Mesendoderm (in vitro differentiated cells): Measurements from ENCODE around the gene PDE1A.

Experiments used
- DNase-seq: peaks from one replicate; pipeline ENCODE4 v3.0.0; 2013
- H2AK5ac ChIP-seq: 2 replicates; pipeline ENCODE4 v1.6.1; 2013; ENCODE audit warnings: low read length, inconsistent platforms
- H2BK120ac ChIP-seq: 2 replicates; pipeline ENCODE4 v1.6.1; 2013; ENCODE audit warnings: low read depth, mild to moderate bottlenecking, low read length, moderate library complexity, mixed read lengths
- H2BK15ac ChIP-seq: replicated peaks from 2 replicates; pipeline ENCODE4 v1.6.1; 2013; ENCODE audit warnings: low read depth, mild to moderate bottlenecking, moderate library complexity
- H2BK5ac ChIP-seq: 2 replicates; pipeline ENCODE4 v1.6.1; 2013; ENCODE audit warnings: low read length, inconsistent platforms
- H3K18ac ChIP-seq: 2 replicates; pipeline ENCODE4 v1.6.1; 2013; ENCODE audit warnings: mild to moderate bottlenecking, low read length, mixed read lengths
- H3K23ac ChIP-seq: one replicate; pipeline ENCODE4 v1.6.1; 2013; ENCODE audit warnings: low read length
- H3K27ac ChIP-seq: 2 replicates; pipeline ENCODE4 v1.5.1; 2013; ENCODE audit warnings: low read depth, mild to moderate bottlenecking, inconsistent platforms, low read length, moderate library complexity
- H3K27me3 ChIP-seq: 2 replicates; pipeline ENCODE4 v1.6.1; 2013; ENCODE audit warnings: low read length, control low read depth, mild to moderate bottlenecking, inconsistent platforms; ENCODE audit not compliant: insufficient read depth, poor library complexity
- H3K36me3 ChIP-seq: 2 replicates; pipeline ENCODE4 v1.6.1; 2013; ENCODE audit warnings: low read length, inconsistent platforms; ENCODE audit not compliant: control insufficient read depth, insufficient read depth
- H3K4ac ChIP-seq: one replicate; pipeline ENCODE4 v1.6.1; 2013; ENCODE audit warnings: low read depth, mild to moderate bottlenecking, low read length, moderate library complexity
- H3K4me1 ChIP-seq: 2 replicates; pipeline ENCODE4 v1.6.1; 2013; ENCODE audit warnings: low read depth, low read length, inconsistent platforms; ENCODE audit not compliant: control insufficient read depth
- H3K4me2 ChIP-seq: 2 replicates; pipeline ENCODE4 v1.6.1; 2013; ENCODE audit warnings: low read length
- H3K4me3 ChIP-seq: 2 replicates; pipeline ENCODE4 v1.5.1; 2013; ENCODE audit warnings: mild to moderate bottlenecking, low read length
- H3K56ac ChIP-seq: one replicate; pipeline ENCODE4 v1.6.1; 2013; ENCODE audit warnings: low read length
- H3K79me1 ChIP-seq: 2 replicates; pipeline ENCODE4 v1.6.1; 2013; ENCODE audit warnings: low read length, inconsistent platforms
- H3K79me2 ChIP-seq: 2 replicates; pipeline ENCODE4 v1.6.1; 2013; ENCODE audit warnings: mild to moderate bottlenecking, low read length; ENCODE audit not compliant: control insufficient read depth, insufficient read depth
- H3K9ac ChIP-seq: 2 replicates; pipeline ENCODE4 v1.6.1; 2013; ENCODE audit warnings: low read length, inconsistent platforms
- H4K5ac ChIP-seq: one replicate; pipeline ENCODE4 v1.6.1; 2013; ENCODE audit warnings: low read length
- H4K8ac ChIP-seq: one replicate; pipeline ENCODE4 v1.6.1; 2013; ENCODE audit warnings: low read depth, mild to moderate bottlenecking, control low read depth, low read length, moderate library complexity
- WGBS: extraction: QIAGEN DNeasy Blood & Tissue Kit; methylation state at CpG from one replicate; pipeline ENCODE4 v1.1.7; 2013; ENCODE audit warnings: low lambda C conversion rate, missing lambda C conversion rate; ENCODE audit not compliant: insufficient coverage; ENCODE audit errors: extremely low coverage; 5-methylcytosine and 5-hydroxymethylcytosine counted together

Gene PDE1A

GRCh38 chr2:182302174-182302573 is 124.7 kb downstream of the PDE1A start:
- no peak overlapping the region for H4K8ac ChIP-seq
- H3K4me2 ChIP-seq, result no peak overlapping the region
- no peak overlapping the region for H3K56ac ChIP-seq
- no peak overlapping the region for H4K5ac ChIP-seq
- DNase-seq, result no peak
- no peak overlapping the region for H3K18ac ChIP-seq
- no peaks in the 10 kb centered on the region for H3K4me1 ChIP-seq
- no peaks in the 10 kb centered on the region for H3K27me3 ChIP-seq
- H2AK5ac ChIP-seq, result no peak overlapping the region
- H3K9ac ChIP-seq, result no peak overlapping the region
- no peak overlapping the region for H3K27ac ChIP-seq
- H3K79me2 ChIP-seq, result no peaks in the 10 kb centered on the region
- WGBS, result no CpG with 5 or more reads among the region's 3 CpGs
- no peak overlapping the region for H3K23ac ChIP-seq
- H2BK15ac ChIP-seq, result no peak overlapping the region
- H3K79me1 ChIP-seq, result no peaks in the 10 kb centered on the region
- H2BK120ac ChIP-seq, result no peak overlapping the region
- no peak overlapping the region for H3K4ac ChIP-seq
- H2BK5ac ChIP-seq, result no peak overlapping the region
- H3K4me3 ChIP-seq, result no peak overlapping the region
- H3K36me3 ChIP-seq, result no peaks in the 10 kb centered on the region

DNA sequence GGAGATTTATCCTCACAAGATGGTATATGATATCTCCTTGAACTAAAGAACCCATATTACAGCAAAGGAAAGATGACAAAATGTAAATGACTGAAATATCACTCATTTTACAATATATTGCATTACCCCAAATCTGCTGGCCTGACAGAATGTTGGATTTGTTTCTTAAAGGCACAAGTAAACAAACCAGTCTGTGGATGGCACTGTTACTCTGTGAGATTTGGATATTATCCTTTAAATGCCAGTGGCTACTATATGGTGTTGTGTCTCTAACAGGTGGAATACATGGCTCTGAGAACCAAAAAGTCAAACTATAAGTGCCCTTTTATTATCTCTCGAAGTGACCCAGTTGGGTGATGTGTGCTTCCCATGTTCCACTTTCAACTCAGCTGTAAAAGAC is 125.7 kb downstream of the PDE1A start:
- Histone ChIP-seq H3K27ac (no peak overlapping the region), H3K79me2 (no peaks in the 10 kb centered on the region)
- WGBS, result no CpG with 5 or more reads among the region's 1 CpG

DNA sequence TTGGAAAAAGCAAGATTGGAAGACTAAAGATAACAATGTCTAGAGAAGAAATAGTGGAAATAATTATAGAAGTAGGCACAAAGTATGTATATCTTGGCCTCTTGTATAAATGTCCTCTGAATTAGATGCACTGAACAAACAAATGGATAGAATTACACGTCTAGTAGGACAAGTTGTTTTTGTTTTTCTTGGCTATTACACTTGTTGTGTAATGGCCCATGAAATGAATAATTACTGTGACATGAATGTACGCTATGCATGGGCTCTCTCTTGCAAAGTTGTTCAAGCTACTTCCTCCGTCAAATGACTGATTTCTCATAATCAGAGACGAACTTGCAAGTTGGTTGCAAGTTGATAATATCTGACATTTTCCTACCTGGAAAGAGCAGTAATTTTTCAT is 126.2 kb downstream of the PDE1A start:
- no peak overlapping the region for H3K23ac ChIP-seq
- H2BK120ac ChIP-seq, result no peak overlapping the region
- no peak overlapping the region for H3K27ac ChIP-seq
- no peak overlapping the region for H2AK5ac ChIP-seq
- no peaks in the 10 kb centered on the region for H3K79me2 ChIP-seq
- no peak for DNase-seq
- H2BK15ac ChIP-seq, result no peak overlapping the region
- no peak overlapping the region for H3K4me2 ChIP-seq
- H3K36me3 ChIP-seq, result no peaks in the 10 kb centered on the region
- H3K9ac ChIP-seq, result no peak overlapping the region
- WGBS, result no CpG with 5 or more reads among the region's 4 CpGs
- no peaks in the 10 kb centered on the region for H3K4me1 ChIP-seq
- H3K79me1 ChIP-seq, result no peaks in the 10 kb centered on the region
- no peak overlapping the region for H4K8ac ChIP-seq
- no peaks in the 10 kb centered on the region for H3K27me3 ChIP-seq
- no peak overlapping the region for H3K56ac ChIP-seq
- no peak overlapping the region for H2BK5ac ChIP-seq
- H3K18ac ChIP-seq, result no peak overlapping the region
- H3K4ac ChIP-seq, result no peak overlapping the region
- no peak overlapping the region for H4K5ac ChIP-seq
- H3K4me3 ChIP-seq, result no peak overlapping the region

More for the DNA sequence above, 125.7 kb downstream of the PDE1A start:
- no peak overlapping the region for H3K9ac ChIP-seq
- no peaks in the 10 kb centered on the region for H3K27me3 ChIP-seq
- no peaks in the 10 kb centered on the region for H3K79me1 ChIP-seq
- H4K8ac ChIP-seq, result no peak overlapping the region
- no peak overlapping the region for H3K4me3 ChIP-seq
- no peak overlapping the region for H2BK15ac ChIP-seq
- H2AK5ac ChIP-seq, result no peak overlapping the region
- H2BK120ac ChIP-seq, result no peak overlapping the region
- no peak overlapping the region for H4K5ac ChIP-seq
- no peak overlapping the region for H2BK5ac ChIP-seq
- no peak overlapping the region for H3K4me2 ChIP-seq
- no peak overlapping the region for H3K23ac ChIP-seq
- H3K18ac ChIP-seq, result no peak overlapping the region
- no peaks in the 10 kb centered on the region for H3K36me3 ChIP-seq
- no peak overlapping the region for H3K56ac ChIP-seq
- H3K4me1 ChIP-seq, result no peaks in the 10 kb centered on the region
- no peak for DNase-seq
- no peak overlapping the region for H3K4ac ChIP-seq

- no peak overlapping the region for H3K56ac ChIP-seq
- H2BK120ac ChIP-seq, result no peak overlapping the region
- H3K36me3 ChIP-seq, result no peaks in the 10 kb centered on the region
- H4K5ac ChIP-seq, result no peak overlapping the region
- H3K27ac ChIP-seq, result no peak overlapping the region
- no peak overlapping the region for H2BK5ac ChIP-seq
- H3K4me1 ChIP-seq, result no peaks in the 10 kb centered on the region
- no CpG with 5 or more reads among the region's 3 CpGs for WGBS
- no peak overlapping the region for H3K9ac ChIP-seq
- H3K23ac ChIP-seq, result no peak overlapping the region
- H2BK15ac ChIP-seq, result no peak overlapping the region
- no peaks in the 10 kb centered on the region for H3K79me1 ChIP-seq
- H3K79me2 ChIP-seq, result no peaks in the 10 kb centered on the region
- H3K4ac ChIP-seq, result no peak overlapping the region
- no peak overlapping the region for H4K8ac ChIP-seq
- no peaks in the 10 kb centered on the region for H3K27me3 ChIP-seq
- no peak for DNase-seq
- no peak overlapping the region for H3K4me3 ChIP-seq
- no peak overlapping the region for H3K18ac ChIP-seq
- no peak overlapping the region for H2AK5ac ChIP-seq
- H3K4me2 ChIP-seq, result no peak overlapping the region
Measured at GRCh38 chr2:182299632-182300031, 127.2 kb downstream of the PDE1A start.

DNA sequence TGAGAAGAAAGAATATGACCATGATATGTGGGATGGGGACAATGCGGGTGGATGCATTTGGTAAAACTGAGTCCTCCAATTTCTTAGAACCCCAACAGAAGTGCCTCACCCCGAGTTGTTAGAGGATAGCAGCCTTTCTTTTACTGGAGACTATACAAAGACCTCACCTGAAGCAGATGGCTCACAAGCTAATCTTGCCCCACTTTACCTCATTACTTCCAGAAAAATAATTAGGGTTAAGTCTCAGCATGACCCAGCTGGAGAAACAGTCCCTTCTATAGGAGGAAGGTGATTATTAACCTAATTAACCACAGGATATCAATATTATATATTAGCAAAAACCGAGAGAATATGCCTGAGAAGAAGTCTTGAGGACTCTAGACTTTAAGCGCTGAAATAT is 128.4 kb downstream of the PDE1A start:
- Histone ChIP-seq H3K79me1 (no peaks in the 10 kb centered on the region), H3K4ac (no peak overlapping the region), H3K27me3 (no peaks in the 10 kb centered on the region), H3K4me2 (no peak overlapping the region), H2BK5ac (no peak overlapping the region), H2AK5ac (no peak overlapping the region), H3K4me1 (no peaks in the 10 kb centered on the region), H3K79me2 (no peaks in the 10 kb centered on the region), H2BK120ac (no peak overlapping the region), H4K8ac (no peak overlapping the region), H4K5ac (no peak overlapping the region), H3K23ac (no peak overlapping the region), H3K56ac (no peak overlapping the region), H3K18ac (no peak overlapping the region), H3K27ac (no peak overlapping the region), H3K4me3 (no peak overlapping the region), H3K36me3 (no peaks in the 10 kb centered on the region), H2BK15ac (no peak overlapping the region), H3K9ac (no peak overlapping the region)
- no peak for DNase-seq
- no CpG with 5 or more reads among the region's 4 CpGs for WGBS

DNA sequence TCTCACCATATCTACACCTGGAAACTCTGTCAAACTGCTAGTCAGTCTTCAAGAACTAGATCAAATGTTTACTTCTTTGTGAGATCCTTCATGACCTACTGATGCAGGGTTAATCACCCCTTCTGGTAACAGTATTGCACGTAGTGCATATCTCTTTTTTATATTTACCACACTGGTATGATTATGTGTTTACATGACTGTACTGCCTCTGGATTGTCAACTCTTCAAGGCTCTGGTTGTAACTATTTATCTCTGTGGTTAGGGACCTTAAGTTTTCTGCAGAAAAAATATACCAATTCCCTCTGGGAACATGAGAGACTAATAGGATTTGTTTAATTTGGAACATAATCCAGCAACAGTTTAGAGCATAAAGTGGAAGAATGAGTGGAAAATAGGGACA is 135.5 kb downstream of the PDE1A start:
- Histone ChIP-seq H3K27me3 (no peaks in the 10 kb centered on the region), H3K9ac (no peak overlapping the region), H2BK120ac (no peak overlapping the region), H3K36me3 (no peaks in the 10 kb centered on the region), H3K18ac (no peak overlapping the region), H3K4me3 (no peak overlapping the region), H3K79me2 (no peaks in the 10 kb centered on the region), H2BK15ac (no peak overlapping the region), H3K4me2 (no peak overlapping the region), H3K79me1 (no peaks in the 10 kb centered on the region), H3K27ac (no peak overlapping the region), H3K4me1 (no peaks in the 10 kb centered on the region), H3K23ac (no peak overlapping the region), H4K8ac (no peak overlapping the region), H2BK5ac (no peak overlapping the region), H4K5ac (no peak overlapping the region), H3K56ac (no peak overlapping the region), H3K4ac (no peak overlapping the region), H2AK5ac (no peak overlapping the region)
- WGBS, result no CpG with 5 or more reads among the region's 1 CpG
- DNase-seq, result no peak
